ENCODE results near the gene TMEM114. TPM values are rescaled to one million over a fixed set of nuclear protein-coding genes. Genes with fewer than 3 reads are reported as not detected.

TMEM114 gene
- total RNA-seq, 4 donors from 2014 or later, result not detected

DNA sequence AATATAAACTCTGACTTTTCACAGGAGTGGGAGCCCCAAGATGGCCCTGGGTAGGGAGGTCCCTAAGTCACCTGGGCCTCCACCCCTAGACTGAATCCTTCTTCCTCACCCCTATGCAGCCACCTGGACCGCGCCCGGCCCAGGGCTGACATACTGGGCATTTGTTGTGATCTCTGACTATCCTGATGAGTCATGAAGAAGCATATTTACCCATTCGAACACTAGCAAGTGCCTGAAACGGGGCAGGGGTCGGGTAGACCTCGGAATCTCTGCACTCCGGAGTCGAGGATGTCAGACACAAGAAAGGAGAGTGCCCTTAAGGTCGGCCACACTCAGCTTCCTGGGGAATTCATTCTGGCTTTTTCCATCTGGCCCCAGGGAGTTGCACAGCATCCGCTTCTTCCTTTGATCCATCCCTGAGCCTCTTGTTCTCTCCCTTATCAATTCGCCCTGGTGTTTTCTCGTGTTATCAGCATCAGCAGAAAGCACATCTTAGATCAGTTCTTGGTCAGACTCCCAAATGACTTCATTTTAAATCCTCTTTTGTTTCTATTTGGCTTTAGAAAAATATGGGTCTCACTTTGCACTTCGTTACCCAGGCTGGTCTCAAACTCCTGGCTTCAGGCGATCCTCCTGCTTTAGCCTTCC lies 41.6 kb upstream of the TMEM114 start:
- no peaks in the 10 kb centered on the region for H3K4me1 ChIP-seq
- no peak overlapping the region for H3K4me3 ChIP-seq
- no peaks in the 10 kb centered on the region for H3K9me3 ChIP-seq
- peaks cover 38 to 100% (median 44%) of the 10 kb centered on the region in 3 donors for H3K36me3 ChIP-seq
- 61 to 65% methylated on average over 14 to 15 of the region's 15 CpGs for whole genome bisulfite sequencing, 2 donors
- no peak for TF ChIP-seq POLR2A (IDR thresholded peaks at IDR 0.05)
- TF ChIP-seq, protein P1, sequence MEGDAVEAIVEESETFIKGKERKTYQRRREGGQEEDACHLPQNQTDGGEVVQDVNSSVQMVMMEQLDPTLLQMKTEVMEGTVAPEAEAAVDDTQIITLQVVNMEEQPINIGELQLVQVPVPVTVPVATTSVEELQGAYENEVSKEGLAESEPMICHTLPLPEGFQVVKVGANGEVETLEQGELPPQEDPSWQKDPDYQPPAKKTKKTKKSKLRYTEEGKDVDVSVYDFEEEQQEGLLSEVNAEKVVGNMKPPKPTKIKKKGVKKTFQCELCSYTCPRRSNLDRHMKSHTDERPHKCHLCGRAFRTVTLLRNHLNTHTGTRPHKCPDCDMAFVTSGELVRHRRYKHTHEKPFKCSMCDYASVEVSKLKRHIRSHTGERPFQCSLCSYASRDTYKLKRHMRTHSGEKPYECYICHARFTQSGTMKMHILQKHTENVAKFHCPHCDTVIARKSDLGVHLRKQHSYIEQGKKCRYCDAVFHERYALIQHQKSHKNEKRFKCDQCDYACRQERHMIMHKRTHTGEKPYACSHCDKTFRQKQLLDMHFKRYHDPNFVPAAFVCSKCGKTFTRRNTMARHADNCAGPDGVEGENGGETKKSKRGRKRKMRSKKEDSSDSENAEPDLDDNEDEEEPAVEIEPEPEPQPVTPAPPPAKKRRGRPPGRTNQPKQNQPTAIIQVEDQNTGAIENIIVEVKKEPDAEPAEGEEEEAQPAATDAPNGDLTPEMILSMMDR (IDR thresholded peaks at IDR 0.05), result no peak
- H3K27ac ChIP-seq, result peak overlapping the region in 2 of 4 donors; percentile 16 to 64
- H3K27me3 ChIP-seq, result no peaks in the 10 kb centered on the region
- intact Hi-C loops (cut with DNase I), result no loop called here
- DNase-seq, result no peak

DNA sequence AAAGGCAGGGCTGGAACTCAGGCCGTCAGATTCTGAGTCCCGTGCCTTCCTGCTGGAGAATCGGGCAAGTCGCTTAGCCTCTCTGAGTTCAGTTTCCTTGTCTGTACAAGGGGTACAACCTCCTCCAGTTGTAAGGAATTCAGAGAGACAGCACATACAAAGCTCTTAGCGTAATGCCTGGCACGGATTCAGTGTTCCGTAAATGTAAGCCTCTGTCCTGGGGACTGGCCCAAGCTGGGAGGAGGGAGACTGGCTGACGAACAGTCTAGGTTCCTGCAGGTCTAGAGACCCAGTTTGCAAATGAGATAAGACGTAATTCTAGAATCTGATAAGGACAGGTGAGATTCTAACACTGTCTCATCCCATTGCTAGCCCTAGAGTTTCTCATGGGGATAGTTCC lies 41.1 kb upstream of the TMEM114 start:
- Histone ChIP-seq H3K9me3 (no peaks in the 10 kb centered on the region), H3K4me1 (no peaks in the 10 kb centered on the region), H3K27me3 (no peaks in the 10 kb centered on the region), H3K27ac (no peak overlapping the region), H3K36me3 (peaks cover 39 to 100% (median 43%) of the 10 kb centered on the region in 3 donors), H3K4me3 (no peak overlapping the region)
- no peak for TF ChIP-seq POLR2A (IDR thresholded peaks at IDR 0.05)
- TF ChIP-seq, protein P1 (IDR thresholded peaks at IDR 0.05), result no peak
- no peak for DNase-seq
- intact Hi-C loops (cut with DNase I), result no loop called here
- 86 to 87% methylated on average over 9 of the region's 9 CpGs for WGBS, 2 donors

DNA sequence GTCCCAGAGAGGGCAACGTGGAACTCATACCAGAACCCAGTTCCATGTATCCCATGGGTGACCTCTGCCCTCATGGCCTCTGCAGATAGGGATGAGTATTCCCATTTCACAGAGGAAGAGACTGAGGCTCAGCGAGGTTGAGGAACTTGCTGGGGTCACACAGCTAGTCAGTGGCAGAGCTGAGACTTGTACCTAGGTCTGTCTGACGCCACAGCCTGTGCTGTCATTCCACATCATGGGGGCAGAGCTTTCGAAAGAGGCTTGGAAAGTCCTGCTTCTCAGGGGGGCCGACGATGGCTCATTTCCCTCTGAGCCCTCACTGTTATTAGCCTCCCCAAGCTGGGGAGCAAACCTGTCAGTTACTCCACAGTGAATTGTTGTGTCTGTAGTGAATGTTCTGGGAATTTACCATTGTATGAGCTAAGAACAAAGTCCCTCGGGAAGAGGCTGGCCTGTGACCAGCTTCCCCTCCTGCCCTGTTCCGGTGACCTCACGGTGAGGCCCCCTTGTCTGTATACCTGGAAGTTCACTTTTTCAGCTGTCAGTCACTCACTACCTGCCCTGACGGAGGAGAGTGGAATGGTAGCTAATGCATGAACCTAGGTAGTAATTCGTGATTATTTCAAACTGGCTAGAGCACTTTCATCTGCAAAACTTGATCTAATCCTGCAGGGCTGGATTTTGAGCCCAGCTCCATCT lies 40.1 kb upstream of the TMEM114 start:
- intact Hi-C loops (cut with DNase I), result no loop called here
- Histone ChIP-seq H3K27ac (no peak overlapping the region), H3K4me3 (no peak overlapping the region), H3K4me1 (no peaks in the 10 kb centered on the region), H3K27me3 (no peaks in the 10 kb centered on the region), H3K9me3 (no peaks in the 10 kb centered on the region), H3K36me3 (peaks cover 35 to 100% (median 43%) of the 10 kb centered on the region in 3 donors)
- TF ChIP-seq, protein P1 (IDR thresholded peaks at IDR 0.05), result no peak
- no peak for TF ChIP-seq POLR2A (IDR thresholded peaks at IDR 0.05)
- no peak for DNase-seq
- WGBS, 2 donors, result 92% methylated on average over 4 to 11 of the region's 11 CpGs

DNA sequence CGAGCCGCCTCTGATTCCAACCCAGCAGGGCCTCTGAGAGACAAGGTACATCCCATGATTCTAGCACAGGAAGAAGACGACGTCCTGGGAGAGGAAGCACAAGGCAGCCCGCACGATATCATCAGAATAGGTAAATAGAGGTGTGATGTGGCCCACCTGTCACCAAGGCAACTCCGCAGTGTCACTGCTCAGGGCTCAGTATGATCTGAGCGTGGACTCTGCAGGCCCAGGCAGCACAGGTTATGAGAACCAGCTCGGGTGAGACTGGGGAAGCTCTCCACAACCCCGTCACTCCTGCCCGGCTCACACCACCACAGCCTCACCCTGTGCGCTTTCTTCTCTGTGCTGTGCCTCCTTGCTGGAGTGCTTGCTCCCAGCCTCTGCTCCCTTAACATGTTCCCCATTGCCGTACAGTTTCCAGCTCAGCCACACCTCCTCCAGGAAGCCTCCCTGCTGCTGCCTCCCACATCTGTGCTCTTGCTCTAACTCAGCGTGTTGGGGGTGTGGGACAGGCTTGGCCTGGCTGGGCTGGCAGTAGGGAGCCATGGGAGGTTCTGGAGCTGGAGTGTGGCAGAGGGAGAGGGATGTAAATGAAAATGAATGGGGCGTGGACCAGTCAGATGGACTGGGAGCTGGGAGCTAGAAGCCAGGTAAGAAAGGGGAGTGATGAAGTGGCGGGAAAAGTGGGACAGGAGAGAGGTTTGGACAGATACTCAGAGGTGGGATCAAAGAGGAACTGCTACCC lies 38.8 kb upstream of the TMEM114 start:
- intact Hi-C loops (cut with DNase I), result no loop called here
- DNase-seq, result no peak
- TF ChIP-seq, protein P1 (IDR thresholded peaks at IDR 0.05), result no peak
- no peak for TF ChIP-seq POLR2A (IDR thresholded peaks at IDR 0.05)
- Histone ChIP-seq H3K36me3 (peaks cover 27 to 99% (median 34%) of the 10 kb centered on the region in 3 donors), H3K9me3 (no peaks in the 10 kb centered on the region), H3K27me3 (no peaks in the 10 kb centered on the region), H3K4me3 (no peak overlapping the region), H3K4me1 (peaks cover 0 to 2% (median 0%) of the 10 kb centered on the region in 3 donors), H3K27ac (no peak overlapping the region)
- 91 to 93% methylated on average over 9 to 15 of the region's 16 CpGs for WGBS, 2 donors

DNA sequence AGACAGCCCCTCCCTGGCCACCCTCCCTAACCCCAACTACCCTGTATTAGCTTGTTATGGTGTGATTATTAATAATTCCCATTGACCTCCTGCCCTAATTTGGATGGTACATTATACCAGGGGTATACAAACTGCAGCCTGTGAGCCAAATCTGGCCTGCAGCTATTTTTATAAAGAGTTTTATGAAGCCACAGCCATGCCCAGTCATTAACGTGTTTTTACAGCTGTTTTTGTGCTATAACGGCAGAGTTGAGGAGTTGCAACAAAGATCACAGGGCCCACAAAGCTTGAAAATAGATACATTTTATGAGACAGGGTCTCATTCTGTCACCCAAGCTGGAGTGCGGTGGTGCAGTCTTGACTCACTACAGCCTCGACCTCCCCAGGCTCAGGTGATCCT lies 37.1 kb upstream of the TMEM114 start:
- H3K36me3 ChIP-seq, result peaks cover 27 to 87% (median 34%) of the 10 kb centered on the region in 3 donors
- TF ChIP-seq POLR2A (IDR thresholded peaks at IDR 0.05), result no peak
- TF ChIP-seq, protein P1 (IDR thresholded peaks at IDR 0.05), result no peak
- no peak overlapping the region for H3K4me3 ChIP-seq
- no peaks in the 10 kb centered on the region for H3K9me3 ChIP-seq
- no peaks in the 10 kb centered on the region for H3K27me3 ChIP-seq
- H3K27ac ChIP-seq, result no peak overlapping the region
- no peak for DNase-seq
- WGBS, 2 donors, result 88 to 90% methylated on average over 4 of the region's 4 CpGs
- intact Hi-C loops (cut with DNase I), result no loop called here
- H3K4me1 ChIP-seq, result peaks cover 0 to 19% (median 9%) of the 10 kb centered on the region in 3 donors
